K562 (cell line): ENCODE measurements around the gene SHFL.

ENCODE experiments used
- CHD2 ChIP-seq: IDR thresholded peaks from 2 replicates; pipeline ENCODE4 v1.6.1; 2011; ENCODE audit warnings: low read depth, low read length
- MTA3 ChIP-seq: fragments of 450-650 bp; formaldehyde crosslinking; IDR thresholded peaks from 2 replicates; pipeline ENCODE4 v1.6.1; 2017; ENCODE audit warnings: mild to moderate bottlenecking, borderline replicate concordance
- SP2 ChIP-seq: IDR thresholded peaks from 2 replicates; pipeline ENCODE4 v1.6.1; 2011; ENCODE audit warnings: mild to moderate bottlenecking, low read depth, low read length, moderate library complexity; ENCODE audit not compliant: poor library complexity, severe bottlenecking; ENCODE audit errors: extremely low read depth
- ZSCAN29 ChIP-seq: fragments of 450-650 bp; IDR thresholded peaks from 2 replicates; pipeline ENCODE4 v1.6.1; 2017

GRCh38 chr19:10132905-10133304 is 46.8 kb downstream of the SHFL start:
- TF ChIP-seq CHD2 (no peak), ZSCAN29 (no peak), SP2 (no peak), MTA3 (no peak)
